Loucy (cell line): ENCODE data around the gene MCOLN1.

Source experiments
- H2AFZ ChIP-seq: fragments of 200-600 bp; sonication (generic); 2 replicates; pipeline ENCODE4 v1.6.0; 2016; ENCODE audit warnings: antibody characterized with exemption, mild to moderate bottlenecking, low read length, moderate library complexity
- H3F3A ChIP-seq: fragments of 200-600 bp; 2 replicates; pipeline ENCODE4 v1.6.0; 2016; ENCODE audit warnings: antibody characterized with exemption, low read depth, mild to moderate bottlenecking
- H3K27me3 ChIP-seq: fragments of 200-600 bp; sonication (generic); 2 replicates; pipeline ENCODE4 v1.6.1; 2014; ENCODE audit warnings: low read length, mild to moderate bottlenecking; ENCODE audit not compliant: insufficient read depth, poor library complexity, severe bottlenecking
- H3K36me3 ChIP-seq: fragments of 200-600 bp; sonication (generic); 2 replicates; pipeline ENCODE4 v1.6.1; 2016; ENCODE audit warnings: low read length; ENCODE audit not compliant: insufficient read depth
- H3K4me1 ChIP-seq: fragments of 200-600 bp; sonication (generic); 2 replicates; pipeline ENCODE4 v1.5.1; 2014; ENCODE audit warnings: low read length, mild to moderate bottlenecking; ENCODE audit not compliant: insufficient read depth, poor library complexity, severe bottlenecking
- H3K4me2 ChIP-seq: fragments of 200-600 bp; sonication (generic); 2 replicates; pipeline ENCODE4 v1.6.0; 2014; ENCODE audit warnings: antibody characterized with exemption, low read length, low read depth, mild to moderate bottlenecking; ENCODE audit not compliant: poor library complexity, severe bottlenecking
- H3K4me3 ChIP-seq: fragments of 200-600 bp; sonication (generic); 2 replicates; pipeline ENCODE4 v1.5.1; 2014; ENCODE audit warnings: low read length, mild to moderate bottlenecking, mixed read lengths; ENCODE audit not compliant: poor library complexity, severe bottlenecking
- H3K79me2 ChIP-seq: fragments of 200-600 bp; sonication (generic); 2 replicates; pipeline ENCODE4 v1.6.1; 2014; ENCODE audit warnings: low read length; ENCODE audit not compliant: insufficient read depth
- H3K9ac ChIP-seq: fragments of 200-600 bp; sonication (generic); 2 replicates; pipeline ENCODE4 v1.6.0; 2014; ENCODE audit warnings: mild to moderate bottlenecking, low read depth, low read length, moderate library complexity; ENCODE audit not compliant: poor library complexity, severe bottlenecking
- H3K9me2 ChIP-seq: fragments of 200-600 bp; sonication (generic); replicated peaks from 2 replicates; pipeline ENCODE4 v1.6.1; 2016; ENCODE audit warnings: low read depth, low read length, mixed read lengths
- H3K9me3 ChIP-seq: fragments of 200-600 bp; sonication (generic); 2 replicates; pipeline ENCODE4 v1.6.1; 2014; ENCODE audit warnings: mild to moderate bottlenecking, antibody characterized with exemption, low read length, low read depth; ENCODE audit not compliant: insufficient read depth
- H4K20me1 ChIP-seq: fragments of 200-600 bp; sonication (generic); 2 replicates; pipeline ENCODE4 v1.6.0; 2014; ENCODE audit warnings: antibody characterized with exemption, low read length, mild to moderate bottlenecking; ENCODE audit not compliant: insufficient read depth, poor library complexity, severe bottlenecking
- EZH2phosphoT487 ChIP-seq: fragments of 200-600 bp; IDR thresholded peaks from 2 replicates; pipeline ENCODE4 v1.6.1; 2018; ENCODE audit warnings: antibody characterized with exemption, mild to moderate bottlenecking, moderate library complexity, borderline replicate concordance
- TF ChIP-seq, protein P1 (sequence below): fragments of 200-600 bp; sonication (generic); conservative IDR thresholded peaks from 2 replicates; pipeline ENCODE4 v1.5.1; 2014; ENCODE audit warnings: mild to moderate bottlenecking, antibody characterized with exemption, low read length

MCOLN1 gene

DNA sequence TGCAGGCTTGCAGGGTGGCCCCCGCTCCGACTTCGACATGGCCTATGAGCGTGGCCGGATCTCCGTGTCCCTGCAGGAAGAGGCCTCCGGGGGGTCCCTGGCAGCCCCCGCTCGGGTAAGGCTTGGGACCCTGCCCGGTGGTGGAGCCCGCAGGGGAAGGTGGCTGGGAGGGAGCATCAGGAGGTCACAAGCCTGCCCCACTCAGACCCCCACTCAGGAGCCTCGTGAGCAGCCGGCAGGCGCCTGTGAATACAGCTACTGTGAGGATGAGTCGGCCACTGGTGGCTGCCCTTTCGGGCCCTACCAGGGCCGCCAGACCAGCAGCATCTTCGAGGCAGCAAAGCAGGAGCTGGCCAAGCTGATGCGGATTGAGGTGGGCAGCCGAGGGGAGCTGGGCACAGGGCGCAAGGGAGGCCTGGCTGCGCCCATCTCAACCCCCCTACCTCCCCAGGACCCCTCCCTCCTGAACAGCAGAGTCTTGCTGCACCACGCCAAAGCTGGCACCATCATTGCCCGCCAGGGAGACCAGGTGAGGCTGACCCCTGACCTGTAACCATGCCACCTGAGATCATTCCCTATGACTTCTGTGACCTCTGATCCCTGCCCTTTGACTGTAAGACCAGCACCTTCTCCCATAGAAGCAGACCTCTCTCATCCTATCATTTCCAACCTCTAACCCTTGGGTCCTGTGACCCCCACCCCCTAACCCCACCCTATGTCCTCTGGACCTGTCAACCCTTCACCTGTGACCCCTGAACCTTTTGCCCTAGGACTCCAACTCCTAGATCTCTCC lies 20.3 kb downstream of the MCOLN1 start:
- H4K20me1 ChIP-seq: no peaks in the 10 kb centered on the region
- TF ChIP-seq, protein P1, sequence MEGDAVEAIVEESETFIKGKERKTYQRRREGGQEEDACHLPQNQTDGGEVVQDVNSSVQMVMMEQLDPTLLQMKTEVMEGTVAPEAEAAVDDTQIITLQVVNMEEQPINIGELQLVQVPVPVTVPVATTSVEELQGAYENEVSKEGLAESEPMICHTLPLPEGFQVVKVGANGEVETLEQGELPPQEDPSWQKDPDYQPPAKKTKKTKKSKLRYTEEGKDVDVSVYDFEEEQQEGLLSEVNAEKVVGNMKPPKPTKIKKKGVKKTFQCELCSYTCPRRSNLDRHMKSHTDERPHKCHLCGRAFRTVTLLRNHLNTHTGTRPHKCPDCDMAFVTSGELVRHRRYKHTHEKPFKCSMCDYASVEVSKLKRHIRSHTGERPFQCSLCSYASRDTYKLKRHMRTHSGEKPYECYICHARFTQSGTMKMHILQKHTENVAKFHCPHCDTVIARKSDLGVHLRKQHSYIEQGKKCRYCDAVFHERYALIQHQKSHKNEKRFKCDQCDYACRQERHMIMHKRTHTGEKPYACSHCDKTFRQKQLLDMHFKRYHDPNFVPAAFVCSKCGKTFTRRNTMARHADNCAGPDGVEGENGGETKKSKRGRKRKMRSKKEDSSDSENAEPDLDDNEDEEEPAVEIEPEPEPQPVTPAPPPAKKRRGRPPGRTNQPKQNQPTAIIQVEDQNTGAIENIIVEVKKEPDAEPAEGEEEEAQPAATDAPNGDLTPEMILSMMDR: no peak
- no peak for TF ChIP-seq EZH2phosphoT487
- H3K4me2 ChIP-seq: no peak overlapping the region

GRCh38 chr19:7544626-7545025 lies 22.2 kb downstream of the MCOLN1 start:
- H3K9ac ChIP-seq: peak overlapping the region; percentile 12
- H3K4me1 ChIP-seq: peaks cover 9% of the 10 kb centered on the region
- H3K4me2 ChIP-seq: no peak overlapping the region
- H3K4me3 ChIP-seq: no peak overlapping the region
- no peak overlapping the region for H2AFZ ChIP-seq
- H3F3A ChIP-seq: no peaks in the 10 kb centered on the region
- no peaks in the 10 kb centered on the region for H3K9me3 ChIP-seq
- no peaks in the 10 kb centered on the region for H3K9me2 ChIP-seq
- H3K27me3 ChIP-seq: no peaks in the 10 kb centered on the region
- no peaks in the 10 kb centered on the region for H3K79me2 ChIP-seq
- no peaks in the 10 kb centered on the region for H3K36me3 ChIP-seq
- no peaks in the 10 kb centered on the region for H4K20me1 ChIP-seq
- no peak for TF ChIP-seq EZH2phosphoT487
- TF ChIP-seq, protein P1: no peak

More for the DNA sequence above, 20.3 kb downstream of the MCOLN1 start:
- Histone ChIP-seq H3K4me1 (peaks cover 9% of the 10 kb centered on the region), H3K27me3 (no peaks in the 10 kb centered on the region), H3K4me3 (no peak overlapping the region), H3K9ac (no peak overlapping the region), H3K9me2 (no peaks in the 10 kb centered on the region), H3K79me2 (no peaks in the 10 kb centered on the region), H3K9me3 (no peaks in the 10 kb centered on the region), H3F3A (no peaks in the 10 kb centered on the region), H2AFZ (no peak overlapping the region), H3K36me3 (no peaks in the 10 kb centered on the region)

DNA sequence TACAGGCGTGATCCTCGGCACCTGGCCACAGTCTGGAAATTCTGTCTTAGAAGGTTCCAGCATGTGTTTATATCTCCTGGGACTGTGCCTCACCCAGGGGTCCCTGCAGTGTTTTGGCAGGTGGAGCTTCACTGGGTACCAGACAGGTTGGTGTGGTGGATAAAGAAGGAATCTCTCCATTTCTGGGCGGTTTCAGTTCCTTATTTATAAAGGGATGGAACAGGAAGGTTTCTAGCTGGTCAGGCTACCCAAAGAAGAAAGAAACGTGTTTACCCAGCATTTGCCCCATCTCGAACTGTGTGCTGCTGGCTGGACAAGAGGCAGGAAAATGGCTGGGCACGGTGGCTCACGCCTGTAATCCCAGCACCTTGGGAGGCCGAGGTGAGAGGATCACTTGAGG lies 22.9 kb downstream of the MCOLN1 start:
- Histone ChIP-seq H3K27me3 (no peaks in the 10 kb centered on the region), H3K4me3 (no peak overlapping the region), H3K9me3 (no peaks in the 10 kb centered on the region), H3K4me2 (no peak overlapping the region), H3K79me2 (no peaks in the 10 kb centered on the region), H3K9ac (no peak overlapping the region), H3K9me2 (no peaks in the 10 kb centered on the region), H3K36me3 (no peaks in the 10 kb centered on the region), H2AFZ (no peak overlapping the region), H4K20me1 (no peaks in the 10 kb centered on the region), H3K4me1 (peaks cover 9% of the 10 kb centered on the region), H3F3A (no peaks in the 10 kb centered on the region)
- no peak for TF ChIP-seq EZH2phosphoT487
- TF ChIP-seq, protein P1: no peak
